NOMO-1 (cell line): ENCODE data around the gene TSPAN32.
"Not testable (repeated sequence)": the region's sequence is repeated elsewhere in the genome, so short reads cannot be mapped to it uniquely, and the experiment has no call there.

Experiments
- DNase-seq, 2 experiments: peaks; one replicate each; lab custom pipeline; 2025; ENCODE audit not compliant: unreplicated experiment in 2 of 2; lab: John Stamatoyannopoulos, UW

Gene TSPAN32

GRCh38 chr11:2280208-2280607 lies 21.6 kb upstream of the TSPAN32 start:
- DNase-seq = no peak

GRCh38 chr11:2286350-2286749 lies 15.5 kb upstream of the TSPAN32 start:
- DNase-seq = not testable (repeated sequence)

- peak; percentile 35 to 69 for DNase-seq
These were observed 14.7 kb upstream of the TSPAN32 start for GRCh38 chr11:2287091-2287490.

GRCh38 chr11:2289350-2289749 lies 12.5 kb upstream of the TSPAN32 start:
- DNase-seq = no peak

- no peak for DNase-seq
These were observed 12.0 kb upstream of the TSPAN32 start for GRCh38 chr11:2289859-2290258.

- DNase-seq = no peak
These were observed 11.4 kb upstream of the TSPAN32 start for GRCh38 chr11:2290351-2290841.

GRCh38 chr11:2293531-2293971 lies 8.3 kb upstream of the TSPAN32 start:
- DNase-seq = no peak

GRCh38 chr11:2293984-2294925 lies 7.6 kb upstream of the TSPAN32 start:
- peak; percentile 45 to 72 for DNase-seq

- DNase-seq = no peak
These were observed 6.9 kb upstream of the TSPAN32 start for GRCh38 chr11:2294926-2295290.

- no peak for DNase-seq
These were observed 5.6 kb upstream of the TSPAN32 start for GRCh38 chr11:2295971-2296912.

- DNase-seq = no peak
These were observed 4.7 kb upstream of the TSPAN32 start for GRCh38 chr11:2296913-2297622.

GRCh38 chr11:2297623-2298030 lies 4.2 kb upstream of the TSPAN32 start:
- DNase-seq = no peak

GRCh38 chr11:2298131-2298794 lies 3.5 kb upstream of the TSPAN32 start:
- no peak for DNase-seq

GRCh38 chr11:2298795-2299761 lies 2.7 kb upstream of the TSPAN32 start:
- DNase-seq = no peak

- no peak for DNase-seq
These were observed 2.0 kb upstream of the TSPAN32 start for GRCh38 chr11:2299773-2300172.

GRCh38 chr11:2300290-2300935 lies 1.4 kb upstream of the TSPAN32 start:
- peak in 1 of 2 experiments; percentile 33 for DNase-seq

- peak; percentile 26 to 37 for DNase-seq
These were observed 730 bp upstream of the TSPAN32 start for GRCh38 chr11:2300936-2301630.
